HG03378 (cell line): ENCODE results near the gene SRSF1.
"Not testable (repeated sequence)": the region's sequence is repeated elsewhere in the genome, so short reads cannot be mapped to it uniquely, and the experiment has no call there.

Experiments used
- ATAC-seq: cut with Tn5 transposase; IDR thresholded peaks from one replicate; pipeline ENCODE4 v1.9.1; 2021; ENCODE audit warnings: mild to moderate bottlenecking, moderate library complexity; ENCODE audit not compliant: unreplicated experiment

Gene SRSF1

GRCh38 chr17:58006924-58007780 is at the start of gene SRSF1:
Gene SRSF1 (minus strand): TSS chr17:58007246. CDS start chr17:58007137, 109 bp downstream.
- ATAC-seq: peak; percentile 79

GRCh38 chr17:58056476-58056875 is 49.4 kb upstream of the SRSF1 start:
- no peak for ATAC-seq

- ATAC-seq: no peak
Observed at GRCh38 chr17:58054641-58055040, 47.6 kb upstream of the SRSF1 start.

GRCh38 chr17:58052945-58053715 is 46.1 kb upstream of the SRSF1 start:
- ATAC-seq: no peak

- no peak for ATAC-seq
Observed at GRCh38 chr17:58052407-58052806, 45.4 kb upstream of the SRSF1 start.

GRCh38 chr17:58051468-58051867 is 44.4 kb upstream of the SRSF1 start:
- no peak for ATAC-seq

- ATAC-seq: no peak
Observed at GRCh38 chr17:58050966-58051365, 43.9 kb upstream of the SRSF1 start.

GRCh38 chr17:58049533-58049932 is 42.5 kb upstream of the SRSF1 start:
- ATAC-seq: no peak

GRCh38 chr17:58047376-58048150 is 40.5 kb upstream of the SRSF1 start:
- no peak for ATAC-seq

- ATAC-seq: no peak
Observed at GRCh38 chr17:58046239-58047094, 39.4 kb upstream of the SRSF1 start.

GRCh38 chr17:58044256-58044655 is 37.2 kb upstream of the SRSF1 start:
- ATAC-seq: not testable (repeated sequence)

GRCh38 chr17:58043221-58044181 is 36.5 kb upstream of the SRSF1 start:
- ATAC-seq: no peak

GRCh38 chr17:58041161-58041560 is 34.1 kb upstream of the SRSF1 start:
- no peak for ATAC-seq

- ATAC-seq: no peak
Observed at GRCh38 chr17:58040386-58040785, 33.3 kb upstream of the SRSF1 start.

GRCh38 chr17:58039975-58040374 is 32.9 kb upstream of the SRSF1 start:
- no peak for ATAC-seq

- no peak for ATAC-seq
Observed at GRCh38 chr17:58032691-58033415, 25.8 kb upstream of the SRSF1 start.

GRCh38 chr17:58028578-58028977 is 21.5 kb upstream of the SRSF1 start:
- no peak for ATAC-seq

- no peak for ATAC-seq
Observed at GRCh38 chr17:58020401-58020800, 13.4 kb upstream of the SRSF1 start.

GRCh38 chr17:58019521-58019920 is 12.5 kb upstream of the SRSF1 start:
- no peak for ATAC-seq
